HG02798 (cell line): Measurements from ENCODE around the gene GALNS.
"Not testable (repeated sequence)": the region's sequence is repeated elsewhere in the genome, so short reads cannot be mapped to it uniquely, and the experiment has no call there.

Source experiments
- ATAC-seq: cut with Tn5 transposase; IDR thresholded peaks from one replicate; pipeline ENCODE4 v1.9.1; 2021; ENCODE audit warnings: mild to moderate bottlenecking; ENCODE audit not compliant: unreplicated experiment, poor library complexity

The GALNS gene

DNA sequence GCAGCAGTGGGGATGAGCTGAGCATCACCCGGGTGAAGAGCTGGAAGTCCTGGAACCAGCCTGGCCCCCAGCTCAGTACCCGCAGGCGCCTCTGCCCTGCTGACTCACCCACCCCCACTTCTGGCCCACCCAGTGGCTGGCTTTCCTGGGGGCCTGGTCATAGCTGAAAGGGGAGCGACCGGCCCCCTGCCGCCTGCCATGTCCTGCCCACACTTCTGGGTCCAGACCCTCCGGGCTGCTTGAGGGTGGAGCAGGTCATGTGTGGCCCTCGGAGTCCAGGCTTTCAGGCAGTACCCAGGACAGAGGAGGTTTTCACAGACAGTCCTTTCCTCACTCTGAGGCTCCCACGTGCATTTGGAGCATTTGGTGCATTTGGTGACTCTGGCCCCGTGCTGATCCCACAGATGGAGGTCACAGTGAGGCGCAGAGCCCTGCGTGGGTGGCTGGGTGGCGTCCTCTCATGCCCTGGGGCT lies 64.6 kb downstream of the GALNS start:
- ATAC-seq: no peak

DNA sequence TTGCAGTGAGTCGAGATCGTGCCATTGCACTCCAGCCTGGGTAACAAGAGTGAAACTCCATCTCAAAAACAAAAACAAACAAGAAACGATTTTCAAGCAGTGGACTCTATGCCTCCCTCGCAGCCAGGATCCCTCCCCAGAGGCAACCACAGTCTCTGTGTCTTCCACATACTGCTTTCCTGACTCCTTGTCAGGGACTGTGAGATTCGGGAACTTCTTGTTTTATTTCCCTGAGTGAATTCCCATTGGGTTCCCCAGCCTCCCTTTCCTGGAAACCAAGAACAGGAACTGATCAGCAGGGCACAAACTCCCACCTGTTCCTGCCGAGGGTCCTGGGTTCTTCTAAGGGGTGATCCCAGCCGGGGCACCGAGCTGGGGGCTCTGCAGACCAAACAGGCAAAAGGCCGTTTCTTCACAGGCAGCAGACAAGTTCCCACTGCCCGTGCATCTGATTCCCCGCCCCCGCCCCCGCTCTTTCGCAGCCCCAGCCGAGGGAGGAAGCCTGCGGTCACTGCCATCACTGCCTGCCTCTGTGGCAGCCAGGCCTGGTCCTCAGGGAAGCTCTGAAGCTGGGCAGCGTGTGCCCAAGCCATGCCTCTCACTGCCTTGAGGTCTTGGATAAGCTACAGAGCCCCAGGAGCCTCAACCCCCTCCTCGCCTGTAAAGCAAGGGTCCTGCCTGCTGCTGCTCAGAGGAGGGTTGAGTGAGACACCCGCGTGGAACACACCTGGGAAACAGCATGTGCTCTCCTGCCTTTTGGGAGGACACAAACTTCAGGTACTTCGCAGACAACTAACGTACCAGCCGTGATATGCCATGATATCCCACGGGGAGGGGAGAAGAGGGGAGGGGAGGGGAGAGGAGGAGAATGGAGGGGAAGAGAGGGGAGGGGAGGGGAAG lies 66.2 kb downstream of the GALNS start:
- no peak for ATAC-seq

DNA sequence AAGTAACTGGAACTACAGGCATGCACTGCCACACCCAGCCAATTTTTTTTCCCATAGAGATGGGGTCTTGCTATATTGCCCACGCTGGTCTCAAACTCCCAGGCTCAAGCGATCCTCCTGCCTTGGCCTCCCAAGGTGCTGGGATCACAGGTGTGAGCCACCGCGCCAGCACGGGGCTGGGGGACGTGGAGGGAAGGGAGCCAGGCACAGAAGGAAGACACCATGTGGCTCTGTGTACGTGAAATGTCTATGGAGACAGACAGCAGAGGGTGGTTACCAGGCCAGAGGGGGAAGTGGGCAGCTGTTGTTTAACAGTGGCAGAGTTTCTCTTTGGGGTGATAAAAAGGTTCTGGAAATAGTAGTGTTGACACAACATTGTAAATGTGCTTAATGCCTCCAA lies 67.2 kb downstream of the GALNS start:
- ATAC-seq: no peak

DNA sequence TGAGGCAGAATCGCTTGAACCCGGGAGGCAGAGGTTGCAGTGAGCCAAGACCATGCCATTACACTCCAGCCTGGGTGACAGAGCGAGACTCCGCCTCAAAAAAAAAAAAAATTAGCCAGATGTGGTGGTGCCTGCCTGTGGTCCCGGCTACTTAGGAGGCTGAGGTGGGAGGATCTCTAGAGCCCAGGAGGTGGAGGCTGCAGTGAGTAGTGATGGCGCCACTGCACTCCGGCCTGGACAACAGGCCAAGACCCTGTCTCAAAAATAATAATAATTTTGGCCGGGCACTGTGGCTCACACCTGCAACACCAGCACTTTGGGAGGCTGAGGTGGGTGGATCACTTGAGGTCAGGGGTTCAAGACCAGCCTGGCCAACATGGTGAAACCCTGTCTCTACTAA lies 68.0 kb downstream of the GALNS start:
- ATAC-seq: not testable (repeated sequence)

DNA sequence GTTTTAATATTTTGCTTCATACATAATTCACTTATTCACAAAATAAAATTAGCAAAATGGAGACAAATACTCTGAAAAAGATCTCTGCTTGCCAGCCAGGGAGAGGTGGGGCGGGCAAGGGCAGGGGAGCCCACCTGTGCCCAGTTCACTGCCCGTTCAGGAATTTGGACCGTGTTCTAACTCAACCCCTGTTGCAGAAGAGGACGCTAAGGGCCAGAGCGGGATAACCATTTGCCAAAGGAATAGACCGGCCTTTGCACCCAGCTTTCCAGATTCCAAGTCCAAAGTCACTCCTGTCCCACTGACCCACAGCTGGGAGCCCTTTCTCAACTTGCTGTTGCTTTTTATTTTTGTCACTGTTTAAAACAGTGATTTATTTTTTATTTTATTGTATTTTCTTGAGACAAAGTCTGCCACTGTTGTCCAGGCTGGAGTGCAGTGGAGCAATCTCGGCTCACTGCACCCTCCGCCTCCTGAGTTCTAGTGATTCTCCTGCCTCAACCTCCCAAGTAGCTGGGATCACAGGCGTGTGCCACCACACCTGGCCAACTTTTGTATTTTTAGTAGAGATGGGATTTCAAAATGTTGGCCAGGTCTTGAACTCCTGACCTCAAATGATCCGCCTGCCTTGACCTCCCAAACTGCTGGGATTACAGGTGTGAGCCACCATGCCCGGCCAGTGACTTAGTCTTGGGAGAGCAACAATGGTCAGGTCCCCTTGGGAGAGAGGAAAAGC lies 69.0 kb downstream of the GALNS start:
- no peak for ATAC-seq

DNA sequence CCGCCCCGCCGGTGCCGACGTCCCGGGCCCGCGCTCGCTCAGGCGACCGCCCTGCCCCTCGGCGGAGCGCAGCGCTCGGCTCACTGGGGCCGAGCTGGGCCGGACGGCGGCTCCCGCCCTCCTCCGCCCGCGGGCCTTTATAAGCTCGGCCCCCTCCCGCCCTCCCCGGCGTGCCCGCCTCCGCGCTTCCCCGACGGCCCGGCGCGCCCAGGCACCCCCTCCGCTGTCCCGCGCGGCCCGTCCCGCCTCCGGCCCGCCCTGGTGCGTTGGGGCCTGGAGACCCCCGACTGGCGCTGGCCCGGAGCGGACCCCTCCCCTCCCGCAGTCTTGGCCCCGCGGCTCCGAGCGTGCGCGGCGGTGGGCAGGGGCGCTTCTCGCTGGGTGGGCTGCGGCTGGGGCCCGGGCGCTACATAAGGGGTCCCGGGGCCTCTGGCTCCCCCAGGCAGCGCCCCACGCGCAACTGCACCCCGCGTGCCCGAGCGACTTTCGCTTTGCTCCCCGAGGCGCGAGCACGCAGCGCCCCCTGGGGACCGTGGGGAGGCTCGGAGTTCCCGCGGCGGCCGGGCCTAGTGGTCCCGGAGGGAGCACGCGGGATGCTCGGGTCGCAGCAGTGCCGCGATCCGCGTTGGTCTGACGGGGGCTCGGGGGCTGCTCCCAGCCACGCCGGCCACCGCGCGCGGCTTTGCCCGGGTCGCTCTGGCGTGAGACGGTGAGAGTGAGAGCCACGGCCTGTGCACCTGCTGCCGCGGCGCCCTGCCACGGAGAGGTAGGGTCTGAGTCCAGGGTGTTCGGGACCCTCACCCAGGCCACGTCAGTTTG lies 71.4 kb downstream of the GALNS start, which contains the start of gene PIEZO1:
TSS of gene PIEZO1 (minus strand) at position 115 of the 819 bp plus-strand sequence. CDS start 256 bp downstream, outside the sequence.
- ATAC-seq: peak; percentile 32

DNA sequence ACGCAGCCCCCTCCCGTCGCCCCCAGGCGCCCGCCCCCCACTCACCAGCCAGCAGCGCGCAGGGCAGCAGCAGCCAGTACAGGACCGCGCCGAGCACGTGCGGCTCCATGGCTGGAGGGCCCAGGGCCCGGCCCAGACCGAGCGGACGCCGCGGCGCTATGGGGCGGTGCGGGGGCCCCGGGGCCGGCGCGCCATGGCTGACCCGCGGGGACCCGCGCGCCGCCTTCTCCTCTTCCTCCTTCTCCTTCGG lies 72.0 kb downstream of the GALNS start:
- peak; percentile 26 for ATAC-seq

DNA sequence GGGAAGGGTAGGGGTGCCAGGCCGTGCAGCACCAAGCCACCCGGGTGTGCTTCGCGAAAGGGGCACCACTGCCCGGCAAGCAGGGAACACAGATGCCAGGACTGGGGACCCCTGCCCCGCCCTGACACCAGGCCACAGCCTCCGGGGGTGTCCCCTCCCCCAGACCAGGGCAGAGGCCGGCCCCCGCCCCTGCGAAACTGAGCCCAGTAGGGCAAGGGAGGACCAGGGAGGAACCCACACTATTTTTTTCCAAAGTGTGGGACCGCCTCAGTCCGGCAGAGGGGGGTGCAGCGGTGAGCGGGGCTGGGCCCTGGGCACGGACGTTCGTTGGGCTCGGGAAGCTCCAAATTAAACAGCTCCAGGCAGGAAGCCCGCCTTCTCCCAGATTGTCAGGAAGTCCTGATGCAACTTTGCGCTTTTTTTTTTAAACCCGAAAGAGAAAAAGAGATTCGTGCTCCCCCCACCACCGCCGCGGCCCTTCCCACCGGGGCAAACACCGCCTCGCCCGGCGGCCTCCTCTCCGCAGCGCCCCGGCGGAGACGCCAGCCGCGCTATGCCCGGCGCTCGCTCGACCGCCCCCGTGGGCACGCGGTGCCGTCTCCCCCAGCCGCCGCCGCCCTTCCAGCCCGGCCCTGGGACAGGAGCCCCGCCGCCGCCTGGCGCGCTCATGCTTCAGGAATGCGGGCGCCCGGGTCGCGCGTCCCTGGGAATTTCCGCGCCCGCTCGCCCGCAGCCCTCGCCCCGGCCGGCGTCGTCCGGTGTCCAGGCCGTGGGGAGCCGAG lies 72.5 kb downstream of the GALNS start:
- peak; percentile 4 for ATAC-seq

DNA sequence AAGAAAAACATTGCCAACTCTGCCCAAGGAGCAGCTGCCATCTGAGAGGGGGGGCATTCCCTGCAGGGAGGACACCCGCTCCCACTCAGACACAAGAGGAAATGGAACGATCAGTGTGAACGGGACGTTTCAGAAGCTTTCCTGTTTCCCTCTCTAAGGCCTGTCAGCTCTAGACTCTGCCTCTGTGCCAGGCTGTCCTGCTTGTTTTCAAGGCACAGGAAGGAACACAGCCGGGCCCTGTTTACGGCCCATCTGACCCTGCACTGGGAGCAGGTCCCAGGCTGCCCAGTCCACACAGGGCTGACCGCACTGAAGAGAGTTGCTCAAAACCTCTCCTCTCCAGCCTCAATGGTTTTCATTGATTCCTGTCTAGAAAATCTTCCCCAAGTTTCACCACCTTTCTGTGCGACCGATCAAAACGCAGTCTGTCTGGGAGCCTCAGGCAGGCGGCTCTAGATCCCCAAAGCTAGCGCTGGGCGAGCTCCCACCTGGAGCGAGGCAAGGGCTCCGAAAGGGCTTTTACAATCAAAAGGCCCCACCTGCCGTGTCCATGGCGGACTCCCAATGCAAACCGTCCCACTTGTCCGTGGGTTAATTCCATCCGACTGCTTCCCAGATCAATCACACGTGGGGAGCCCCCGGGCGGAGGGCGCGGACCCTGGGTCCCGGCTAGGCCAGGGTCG lies 73.2 kb downstream of the GALNS start:
- ATAC-seq: no peak

DNA sequence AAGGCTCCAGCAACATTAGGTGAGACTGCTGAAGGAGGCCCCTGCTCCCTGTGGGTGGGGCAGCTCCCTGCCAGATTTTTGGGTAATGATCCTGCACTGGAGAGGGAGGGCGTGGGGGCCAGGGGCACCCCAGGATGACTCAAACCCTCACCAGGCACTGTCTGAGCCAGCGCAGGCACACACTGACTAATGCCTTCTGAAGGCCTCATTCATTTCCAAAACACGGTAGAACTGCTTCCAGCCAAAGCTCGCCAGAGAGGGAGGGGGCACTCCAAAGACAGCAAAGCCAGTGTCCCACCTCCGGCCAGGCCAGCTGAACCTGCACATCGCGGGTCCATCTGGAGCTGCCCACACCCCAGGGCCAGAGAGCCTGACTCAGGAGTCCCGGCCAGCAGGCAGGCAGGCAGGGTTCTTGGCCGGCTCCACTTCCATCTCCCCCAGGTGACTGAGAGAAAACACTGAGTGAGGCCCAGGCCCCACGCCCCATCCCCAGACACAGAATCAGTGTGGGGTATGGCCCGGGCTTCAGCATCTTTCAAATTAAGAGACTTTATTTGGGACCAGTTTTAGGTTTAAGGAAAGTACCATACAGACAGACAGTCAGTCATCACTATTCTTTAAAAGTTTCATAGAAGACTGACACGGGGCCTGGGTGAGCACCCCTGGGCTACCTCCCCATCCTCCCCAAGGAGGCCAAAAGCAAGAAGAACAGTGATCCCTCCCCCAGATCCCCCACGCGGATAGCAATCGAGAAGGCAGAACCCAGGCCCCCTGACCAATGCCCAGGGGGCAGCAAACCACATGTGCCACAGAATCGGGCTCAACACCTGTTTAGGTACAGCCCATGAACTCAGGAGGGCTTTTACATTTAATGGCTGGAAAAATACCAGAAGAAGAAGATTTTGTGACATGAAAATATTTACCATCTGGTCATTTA lies 74.0 kb downstream of the GALNS start:
- ATAC-seq: no peak

DNA sequence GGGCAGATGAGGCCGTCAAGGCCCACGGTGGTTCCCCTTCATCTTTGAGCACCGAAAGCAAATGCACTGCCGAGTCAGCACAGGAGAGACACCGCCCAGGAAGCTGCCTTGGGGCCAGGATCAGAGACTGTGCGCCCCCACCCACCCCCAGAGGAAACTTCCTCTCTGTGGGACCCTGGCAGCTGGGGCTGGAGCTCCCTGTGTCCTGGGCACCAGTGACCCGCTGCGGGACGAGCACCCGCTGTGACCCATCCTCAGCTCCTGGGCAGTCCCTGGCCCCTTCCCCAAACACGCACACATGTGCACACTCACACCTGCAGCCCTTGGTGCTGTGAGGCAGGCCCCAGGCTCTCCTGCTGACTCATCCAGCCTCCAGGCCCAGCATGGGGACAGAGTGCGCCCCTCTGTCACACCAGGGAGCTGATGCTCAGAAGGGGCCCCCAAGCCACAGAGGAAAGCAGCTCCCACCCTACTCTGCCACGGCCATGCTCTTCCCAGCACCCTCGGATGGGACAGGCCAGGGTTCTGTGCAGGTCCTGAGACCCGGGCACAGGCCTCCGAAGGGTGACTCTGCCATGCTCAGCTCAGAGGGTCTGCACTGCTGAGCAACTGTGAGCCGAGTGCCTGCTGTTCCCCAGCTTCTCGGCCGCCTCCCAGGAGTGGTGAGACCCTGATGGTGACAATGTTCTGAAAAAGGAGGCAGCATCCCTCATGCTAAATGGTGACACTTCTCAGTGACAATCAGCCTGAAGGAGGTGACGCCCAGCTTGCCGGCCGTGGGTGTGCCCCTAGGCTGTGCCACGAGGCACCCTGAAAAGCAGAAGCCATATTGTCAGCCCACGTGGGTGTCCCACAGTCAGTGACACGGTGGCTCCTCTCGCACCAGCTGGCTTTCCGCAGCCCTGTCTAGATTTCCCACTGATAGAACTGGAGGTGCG lies 75.3 kb downstream of the GALNS start:
- peak; percentile 32 for ATAC-seq

DNA sequence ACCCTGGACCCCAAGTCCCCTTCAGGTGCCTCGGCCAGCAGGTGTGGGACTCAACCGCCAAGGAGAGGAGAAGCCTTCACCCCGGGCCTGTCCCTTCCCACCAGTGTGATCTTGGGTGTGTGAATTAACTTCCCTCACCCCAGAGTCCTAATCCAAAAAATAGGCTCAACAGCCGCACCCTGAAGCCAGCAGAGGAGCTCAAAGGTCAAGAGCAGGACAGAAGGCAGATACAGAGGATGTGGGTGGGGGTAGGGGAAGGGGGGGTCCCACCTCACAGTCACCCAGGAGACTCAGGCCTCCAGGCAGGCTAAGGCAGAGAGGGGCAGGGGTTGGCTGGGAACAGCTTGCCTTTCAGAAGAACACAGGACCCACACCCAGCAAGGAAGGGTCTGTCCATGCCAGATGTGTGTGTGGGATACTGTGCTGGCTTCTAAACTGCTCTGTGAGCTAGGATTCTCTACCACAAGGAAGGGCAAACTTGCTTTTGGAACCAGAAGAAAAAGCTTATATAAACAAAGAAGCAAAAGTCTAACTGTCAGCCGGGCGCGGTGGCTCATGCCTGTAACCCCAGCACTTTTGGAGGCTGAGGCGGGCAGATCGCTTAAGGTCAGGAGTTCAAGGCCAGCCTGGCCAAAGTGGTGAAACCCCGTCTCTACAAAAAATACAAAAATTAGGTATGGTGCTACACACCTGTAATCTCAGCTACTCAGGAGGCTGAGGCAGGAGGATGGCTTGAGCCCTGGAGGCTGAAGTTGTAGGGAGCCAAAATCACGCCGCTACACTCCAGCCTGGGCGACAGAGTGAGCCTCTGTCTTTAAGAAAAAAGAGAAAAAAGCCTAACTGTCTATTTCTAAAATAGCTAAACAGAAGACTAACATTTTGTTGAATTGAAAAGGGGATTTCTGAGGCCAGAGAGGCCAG lies 76.3 kb downstream of the GALNS start:
- no peak for ATAC-seq

DNA sequence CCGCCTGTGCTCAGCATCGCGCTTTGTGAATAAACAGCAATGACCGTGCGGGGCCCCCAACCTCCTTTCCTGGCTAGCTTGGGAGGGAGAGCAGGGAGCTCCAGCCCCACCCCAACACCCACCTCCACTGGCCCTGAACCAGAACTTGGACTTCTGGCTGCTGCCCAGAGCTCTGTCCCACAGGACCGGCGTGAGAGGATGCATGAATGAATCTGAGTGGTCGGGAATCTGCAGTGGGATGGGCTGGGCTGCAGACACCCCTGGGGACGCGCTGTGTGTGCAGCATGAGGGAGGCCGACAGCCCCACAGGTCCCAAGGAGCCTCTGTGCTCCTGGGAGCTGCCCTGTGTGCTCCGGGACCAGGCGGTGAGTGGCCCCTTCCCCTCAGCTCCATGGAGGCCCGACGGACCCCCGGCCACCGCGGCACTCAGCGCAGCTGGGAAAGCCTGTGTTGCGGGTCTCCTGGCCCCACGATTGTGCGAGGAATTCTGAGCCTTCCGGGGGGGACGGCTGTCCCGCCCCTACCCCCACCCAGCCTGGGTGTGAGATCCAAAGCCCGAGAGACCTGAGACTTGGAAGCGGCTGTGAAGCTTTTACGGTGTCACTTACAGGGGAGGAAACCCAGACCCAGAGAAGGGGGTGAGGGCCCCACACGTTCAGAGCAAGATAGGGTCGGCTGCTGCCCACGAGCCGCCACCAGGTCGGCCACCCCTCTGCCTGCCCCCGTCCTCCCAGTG lies 77.2 kb downstream of the GALNS start:
- ATAC-seq: no peak

DNA sequence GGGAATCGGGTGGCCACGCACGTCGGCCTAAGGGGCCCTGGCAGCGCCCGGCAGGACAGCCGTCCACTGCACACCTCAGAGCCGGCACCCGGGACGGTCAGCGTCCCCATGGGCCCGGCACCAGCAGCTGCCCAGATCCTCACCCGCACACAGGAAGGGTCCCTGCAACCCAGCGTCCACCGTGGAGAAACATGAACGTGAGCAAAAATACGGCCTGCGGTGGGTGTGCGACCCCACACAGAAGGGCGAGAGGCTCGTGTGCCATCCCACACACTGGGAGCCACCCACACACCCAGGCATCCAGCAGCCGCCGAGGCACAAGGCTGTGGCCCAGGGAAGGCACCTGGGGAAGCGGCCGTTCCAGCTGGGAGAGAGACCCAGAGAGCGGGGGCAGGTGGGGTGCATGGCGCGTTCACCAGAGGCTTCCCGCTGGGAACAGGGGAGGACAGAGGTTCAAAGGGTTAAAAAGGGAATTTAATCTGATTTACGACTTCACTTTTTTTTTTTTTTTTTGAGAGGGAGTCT lies 78.1 kb downstream of the GALNS start:
- ATAC-seq: no peak

DNA sequence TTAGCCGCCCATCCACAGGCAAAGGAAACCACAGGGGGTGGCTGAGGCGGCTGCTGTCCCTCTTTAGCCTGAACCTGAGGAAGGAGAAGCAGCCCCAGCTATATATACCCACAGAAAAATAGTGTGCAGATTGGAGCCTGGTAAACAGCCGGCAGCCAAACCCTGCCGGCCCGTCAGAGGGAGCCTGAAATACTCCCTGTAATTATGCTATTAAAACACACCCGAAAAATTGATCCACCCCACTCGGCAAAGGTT lies 78.5 kb downstream of the GALNS start:
- no peak for ATAC-seq
